Ascending aorta (tissue), 2 donors: Measurements from ENCODE around the gene CD163. TPM values are rescaled to one million over a fixed set of nuclear protein-coding genes. Genes with fewer than 3 reads are reported as not detected.
"Not testable (repeated sequence)": the region's sequence is repeated elsewhere in the genome, so short reads cannot be mapped to it uniquely, and the experiment has no call there.

Experiments
- DNase-seq, 2 donors: peaks; one replicate each; pipeline ENCODE4 v3.0.0-alpha.2; 2019; ENCODE audit warnings: low spot score in 2 of 2
- H3K27ac ChIP-seq, 2 donors: fragments of 200-600 bp; sonication (generic); one replicate each; pipeline ENCODE4 v1.5.1; 2016 to 2017; ENCODE audit warnings: mild to moderate bottlenecking in 1 of 2
- H3K27me3 ChIP-seq: fragments of 200-600 bp; sonication (generic); one replicate; pipeline ENCODE4 v1.5.1; 2017
- H3K36me3 ChIP-seq, 2 donors: fragments of 200-600 bp; sonication (generic); one replicate each; pipeline ENCODE4 v1.5.1; 2016
- H3K4me1 ChIP-seq, 2 donors: fragments of 200-600 bp; sonication (generic); one replicate each; pipeline ENCODE4 v1.5.1; 2016 to 2017; ENCODE audit warnings: mild to moderate bottlenecking in 1 of 2
- H3K4me3 ChIP-seq, 2 donors: fragments of 200-600 bp; sonication (generic); one replicate each; pipeline ENCODE4 v1.5.1; 2016 to 2017; ENCODE audit warnings: mild to moderate bottlenecking in 1 of 2
- H3K9me3 ChIP-seq, 2 donors: fragments of 200-600 bp; sonication (generic); one replicate each; pipeline ENCODE4 v1.5.1; 2016
- intact Hi-C: fragments of 100-400 bp; cut with DNase I; formaldehyde crosslinking; loops from one replicate; pipeline ENCODE4 v1.15.1; 2023
- total RNA-seq: library from RNA; depleted of rRNA; stranded (reverse); fragments of >200 nt; gene quantifications from one replicate; pipeline ENCODE4 v1.1.0, GENCODE V29; 2016
- TF ChIP-seq, protein P1 (sequence below), 3 experiments: fragments of 200-600 bp in 2 of 3; fragments of 450-650 bp in 1 of 3; sonication (generic) in 2 of 3; IDR thresholded peaks; one replicate each; pipeline ENCODE4 v1.5.1; 2016 to 2019; ENCODE audit warnings: antibody characterized with exemption in 3 of 3, mild to moderate bottlenecking in 1 of 3, moderate library complexity in 1 of 3

The CD163 gene
- total RNA-seq, 1 donor from 2014 or later, result 120 TPM

DNA sequence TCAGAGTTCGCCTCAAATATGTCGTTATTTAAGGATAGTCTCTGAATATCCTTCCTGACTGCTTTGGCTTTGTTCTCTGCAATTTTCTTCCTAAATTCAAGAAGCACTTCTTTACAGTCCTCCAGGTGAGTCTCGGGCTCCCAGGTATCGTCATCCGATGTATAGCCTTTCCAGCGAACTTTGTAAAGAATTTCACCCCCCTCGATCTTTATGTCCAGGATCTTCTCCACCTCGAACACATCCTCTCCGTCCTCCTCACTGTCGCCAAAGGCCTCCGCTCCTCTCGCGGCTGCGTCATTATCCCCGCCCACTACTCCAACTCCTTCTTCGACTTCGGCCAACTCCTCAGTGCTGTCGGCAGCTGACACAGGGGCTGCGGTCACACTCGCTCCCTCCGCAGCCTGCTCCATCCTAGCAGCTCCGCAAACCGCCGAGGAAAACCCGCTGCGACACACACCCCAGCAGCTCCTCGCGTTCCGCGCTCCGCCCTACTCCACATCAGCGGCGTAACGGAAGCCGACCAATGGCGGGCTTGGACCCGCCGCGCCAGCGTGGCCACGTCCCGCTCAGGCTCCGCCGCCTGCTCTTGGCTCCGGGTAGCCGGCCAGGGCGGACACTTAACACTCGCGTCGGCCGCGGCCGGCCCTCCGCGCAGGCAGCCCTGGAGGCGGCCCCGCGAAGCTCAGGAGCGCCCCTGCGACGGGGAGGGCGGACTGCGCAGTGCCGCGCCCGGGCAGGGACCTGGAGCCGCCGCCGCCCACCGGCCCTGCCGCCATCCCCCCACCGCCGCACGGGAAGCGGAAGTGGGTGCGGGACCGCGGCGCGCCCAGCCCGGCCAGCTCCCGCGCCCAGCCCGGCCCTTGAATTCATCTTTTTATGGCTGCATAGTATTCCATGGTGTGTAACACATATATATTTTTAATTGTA lies 63.7 kb downstream of the CD163 start:
- H3K36me3 ChIP-seq, result no peaks in the 10 kb centered on the region
- H3K4me3 ChIP-seq, result peak overlapping the region; percentile 28 to 43
- TF ChIP-seq, protein P1, sequence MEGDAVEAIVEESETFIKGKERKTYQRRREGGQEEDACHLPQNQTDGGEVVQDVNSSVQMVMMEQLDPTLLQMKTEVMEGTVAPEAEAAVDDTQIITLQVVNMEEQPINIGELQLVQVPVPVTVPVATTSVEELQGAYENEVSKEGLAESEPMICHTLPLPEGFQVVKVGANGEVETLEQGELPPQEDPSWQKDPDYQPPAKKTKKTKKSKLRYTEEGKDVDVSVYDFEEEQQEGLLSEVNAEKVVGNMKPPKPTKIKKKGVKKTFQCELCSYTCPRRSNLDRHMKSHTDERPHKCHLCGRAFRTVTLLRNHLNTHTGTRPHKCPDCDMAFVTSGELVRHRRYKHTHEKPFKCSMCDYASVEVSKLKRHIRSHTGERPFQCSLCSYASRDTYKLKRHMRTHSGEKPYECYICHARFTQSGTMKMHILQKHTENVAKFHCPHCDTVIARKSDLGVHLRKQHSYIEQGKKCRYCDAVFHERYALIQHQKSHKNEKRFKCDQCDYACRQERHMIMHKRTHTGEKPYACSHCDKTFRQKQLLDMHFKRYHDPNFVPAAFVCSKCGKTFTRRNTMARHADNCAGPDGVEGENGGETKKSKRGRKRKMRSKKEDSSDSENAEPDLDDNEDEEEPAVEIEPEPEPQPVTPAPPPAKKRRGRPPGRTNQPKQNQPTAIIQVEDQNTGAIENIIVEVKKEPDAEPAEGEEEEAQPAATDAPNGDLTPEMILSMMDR (IDR thresholded peaks at IDR 0.05), result no peak
- H3K27ac ChIP-seq, result no peak overlapping the region
- DNase-seq, result no peak
- intact Hi-C loops, result no loop called here
- no peaks in the 10 kb centered on the region for H3K4me1 ChIP-seq
- peaks cover 7% of the 10 kb centered on the region for H3K27me3 ChIP-seq
- no peaks in the 10 kb centered on the region for H3K9me3 ChIP-seq

DNA sequence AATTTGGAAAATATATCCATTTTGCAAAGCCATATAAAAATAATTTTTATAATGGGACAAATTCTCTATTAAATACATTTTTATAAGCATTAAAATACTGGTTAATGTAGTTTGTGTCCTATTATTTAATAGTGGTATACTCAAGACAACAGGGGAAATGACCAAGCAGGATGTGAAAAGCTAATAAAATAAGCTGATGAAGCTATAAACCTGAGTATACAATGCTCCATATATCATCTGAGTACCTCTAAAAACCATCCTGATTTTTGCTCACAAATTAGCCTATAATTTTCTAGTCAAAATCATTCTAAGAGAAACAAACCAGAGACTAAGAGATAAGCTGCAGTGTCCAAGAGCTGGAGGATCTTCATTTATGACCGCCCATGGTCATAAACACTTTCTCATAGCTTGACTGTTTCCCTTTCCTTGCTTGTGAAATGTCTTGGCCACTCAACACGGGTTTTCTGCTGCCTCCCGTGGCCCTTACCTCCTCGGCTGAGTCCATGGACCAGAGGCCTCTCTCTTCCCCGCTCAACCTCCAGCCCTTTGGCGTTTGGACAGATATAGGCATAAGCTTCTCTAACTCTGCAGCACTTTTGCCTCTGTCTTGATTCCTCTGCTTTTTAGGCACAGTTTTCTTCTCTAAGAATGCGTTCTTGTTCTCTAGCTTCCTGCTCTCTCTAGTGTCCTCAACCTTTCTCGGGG lies 65.1 kb downstream of the CD163 start:
- intact Hi-C loops, H3K4me1 ChIP-seq, H3K27ac ChIP-seq, H3K9me3 ChIP-seq, H3K36me3 ChIP-seq, H3K4me3 ChIP-seq, H3K27me3 ChIP-seq, DNase-seq: not testable (repeated sequence)

DNA sequence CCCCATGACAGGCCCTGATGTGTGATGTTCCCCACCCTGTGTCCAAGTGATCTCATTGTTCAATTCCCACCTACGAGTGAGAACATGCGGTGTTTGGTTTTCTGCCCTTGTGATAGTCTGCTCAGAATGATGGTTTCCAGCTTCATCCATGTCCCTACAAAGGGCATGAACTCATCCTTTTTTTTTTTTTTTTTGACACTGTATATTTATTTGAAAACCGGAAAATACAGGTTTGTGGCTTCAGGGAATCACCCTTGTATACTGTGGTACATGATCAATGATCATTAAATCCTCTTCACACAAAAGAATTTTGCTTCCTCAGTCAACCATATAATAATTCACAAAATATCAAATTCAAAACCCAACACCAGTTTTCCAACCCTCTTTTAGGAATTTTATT lies 66.1 kb downstream of the CD163 start:
- H3K4me1 ChIP-seq, H3K36me3 ChIP-seq, H3K27ac ChIP-seq, H3K27me3 ChIP-seq, H3K9me3 ChIP-seq, intact Hi-C loops, H3K4me3 ChIP-seq, DNase-seq: not testable (repeated sequence)

DNA sequence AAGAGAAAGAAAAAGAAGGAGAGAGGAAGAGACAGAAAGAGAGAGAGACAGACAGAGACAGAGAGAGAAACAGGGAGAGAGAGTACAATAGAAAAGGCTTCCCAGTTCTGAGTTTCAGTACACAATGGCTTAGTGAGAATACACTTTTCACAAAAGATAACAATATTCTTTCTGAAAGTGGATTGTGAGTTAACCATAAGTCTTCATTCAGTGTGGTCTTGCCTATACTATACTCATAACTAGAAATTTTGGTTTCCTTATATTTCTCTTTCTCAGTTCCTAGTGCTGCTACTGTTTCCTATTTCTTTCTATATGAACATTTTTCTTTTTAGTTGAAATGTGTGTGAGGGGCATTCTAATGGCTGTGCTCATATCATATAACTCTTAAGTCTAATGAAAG lies 68.9 kb downstream of the CD163 start:
- H3K27ac ChIP-seq, result no peak overlapping the region
- no peaks in the 10 kb centered on the region for H3K4me1 ChIP-seq
- intact Hi-C loops, result no loop called here
- DNase-seq, result no peak
- H3K27me3 ChIP-seq, result peaks cover 2% of the 10 kb centered on the region
- TF ChIP-seq, protein P1 (IDR thresholded peaks at IDR 0.05), result no peak
- H3K36me3 ChIP-seq, result no peaks in the 10 kb centered on the region
- H3K4me3 ChIP-seq, result no peak overlapping the region
- H3K9me3 ChIP-seq, result no peaks in the 10 kb centered on the region

DNA sequence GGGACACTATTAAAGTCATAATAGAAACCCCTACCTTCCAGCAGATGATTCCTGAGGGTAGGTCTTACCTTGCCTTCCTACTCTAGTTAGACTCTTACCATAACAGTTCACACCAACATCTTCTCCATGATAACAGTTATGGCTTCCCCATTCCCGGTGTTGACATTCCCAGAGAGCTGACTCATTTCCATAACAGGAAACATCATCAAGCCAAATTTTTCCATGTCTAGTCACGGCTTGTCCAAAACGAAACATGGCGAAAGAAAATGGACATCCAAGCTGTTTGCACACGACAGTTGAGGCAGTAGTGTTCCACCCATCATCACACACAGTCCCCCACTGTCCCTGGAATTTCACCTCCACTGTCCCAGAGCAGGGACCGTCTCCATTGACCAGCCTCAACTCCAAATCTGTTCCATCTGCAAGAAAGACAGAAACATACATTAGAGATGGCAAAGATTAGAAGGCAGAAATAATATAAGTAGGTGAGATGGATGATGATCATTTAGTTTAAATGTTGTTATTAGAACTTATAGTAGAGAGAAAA lies 70.2 kb downstream of the CD163 start:
- intact Hi-C loops, result no loop called here
- Histone ChIP-seq H3K27ac (no peak overlapping the region), H3K4me1 (no peaks in the 10 kb centered on the region), H3K27me3 (no peaks in the 10 kb centered on the region), H3K4me3 (no peak overlapping the region), H3K9me3 (no peaks in the 10 kb centered on the region), H3K36me3 (no peaks in the 10 kb centered on the region)
- DNase-seq, result no peak
- TF ChIP-seq, protein P1 (IDR thresholded peaks at IDR 0.05), result no peak

DNA sequence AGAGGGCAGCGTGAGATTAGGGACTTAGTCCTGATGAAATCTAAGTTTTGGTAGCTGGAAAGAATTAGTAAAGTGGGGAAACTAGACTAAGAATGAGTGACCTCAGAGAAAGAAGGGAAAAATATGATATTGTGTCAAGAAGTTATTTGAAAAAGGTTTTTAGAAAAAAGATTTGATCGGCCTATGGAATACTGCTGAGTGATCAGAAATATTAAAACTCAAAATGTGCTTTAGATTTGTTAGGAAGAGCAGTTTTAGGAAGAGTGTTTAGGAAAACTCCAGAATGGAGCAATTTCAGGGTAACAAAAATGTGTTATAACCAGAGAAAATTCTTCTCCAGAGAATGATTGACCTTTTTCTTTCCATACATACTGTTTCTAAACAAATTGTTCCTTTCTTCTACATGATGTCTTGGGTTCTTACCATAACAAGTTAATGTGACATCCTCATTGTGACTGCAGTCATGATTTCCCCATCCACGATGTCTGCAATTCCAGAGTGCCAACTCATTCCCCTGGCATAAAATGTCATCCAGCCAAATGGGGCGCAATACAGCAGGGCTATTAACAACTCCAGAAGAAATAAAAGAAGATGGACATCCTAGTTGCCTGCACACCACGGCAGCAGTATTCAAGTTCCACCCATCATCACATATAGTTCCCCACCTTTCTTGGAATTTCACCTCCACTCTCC lies 71.4 kb downstream of the CD163 start:
- intact Hi-C loops, result no loop called here
- H3K27ac ChIP-seq, result no peak overlapping the region
- H3K9me3 ChIP-seq, result no peaks in the 10 kb centered on the region
- H3K36me3 ChIP-seq, result no peaks in the 10 kb centered on the region
- no peaks in the 10 kb centered on the region for H3K27me3 ChIP-seq
- H3K4me3 ChIP-seq, result no peak overlapping the region
- DNase-seq, result no peak
- TF ChIP-seq, protein P1 (IDR thresholded peaks at IDR 0.05), result no peak
- no peaks in the 10 kb centered on the region for H3K4me1 ChIP-seq

Other genes starting within 250 kb of the CD163 start
- not detected for gene ACSM4, start 199.7 kb downstream of the CD163 start, total RNA-seq
- gene CD163L1, start 59.6 kb downstream of the CD163 start, total RNA-seq, result not detected
- gene APOBEC1, start 162.1 kb upstream of the CD163 start, total RNA-seq, result not detected
- not detected for gene GDF3, start 192.0 kb upstream of the CD163 start, total RNA-seq
- gene DPPA3, start 207.7 kb upstream of the CD163 start, total RNA-seq, result not detected
- gene CLEC4C, start 243.6 kb upstream of the CD163 start, total RNA-seq, result not detected